Gastrocnemius medialis (tissue), 4 donors: Measurements from ENCODE around the gene CCM2. TPM values are rescaled to one million over a fixed set of nuclear protein-coding genes. Genes with fewer than 3 reads are reported as not detected.
A peak's percentile ranks its signal among the peaks of the same experiment; 100 is the strongest.

Source experiments
- ATAC-seq, 2 donors: fragments of 150-250 bp; one replicate each; pipeline ENCODE4 v1.9.1; 2016
- DNase-seq, 2 donors: peaks; one replicate each; pipeline ENCODE4 v3.0.0-alpha.2; 2019
- H3K27ac ChIP-seq, 4 donors: fragments of 200-600 bp; sonication (generic); 1 replicate in 1 of 4; 2 replicates in 3 of 4; pipeline ENCODE4 v1.5.1; 2016 to 2018; ENCODE audit warnings: mild to moderate bottlenecking in 2 of 4, moderate library complexity in 1 of 4
- H3K27me3 ChIP-seq, 3 donors: fragments of 200-600 bp; sonication (generic) in 2 of 3; 1 replicate in 1 of 3; 2 replicates in 2 of 3; pipeline versions ENCODE4 v1.5.1 to v1.6.0; 2016 to 2019; ENCODE audit warnings: mild to moderate bottlenecking in 1 of 3, moderate library complexity in 1 of 3
- H3K36me3 ChIP-seq, 2 donors: fragments of 200-600 bp; sonication (generic) in 1 of 2; one replicate each; pipeline ENCODE4 v1.5.1; 2017 to 2018
- H3K4me1 ChIP-seq, 2 donors: fragments of 200-600 bp; sonication (generic) in 1 of 2; one replicate each; pipeline ENCODE4 v1.5.1; 2016 to 2017; ENCODE audit warnings: mild to moderate bottlenecking in 2 of 2
- H3K4me3 ChIP-seq, 4 donors: fragments of 200-600 bp; sonication (generic) in 3 of 4; 1 replicate in 1 of 4; 2 replicates in 3 of 4; pipeline ENCODE4 v1.5.1; 2016 to 2019; ENCODE audit warnings: mild to moderate bottlenecking in 2 of 4
- H3K9me3 ChIP-seq, 3 donors: fragments of 200-600 bp; sonication (generic) in 2 of 3; 1 replicate in 1 of 3; 2 replicates in 2 of 3; pipeline ENCODE4 v1.5.1; 2016 to 2019
- POLR2A ChIP-seq, 2 donors: fragments of 450-650 bp; IDR thresholded peaks; one replicate each; pipeline ENCODE4 v1.6.1; 2017; ENCODE audit warnings: antibody characterized with exemption in 2 of 2, mild to moderate bottlenecking in 2 of 2, moderate library complexity in 2 of 2
- in situ Hi-C, 4 donors: fragments of 200-750 bp; cut with MboI; loops; one replicate each; pipeline versions ENCODE4 v1.15.0 to v1.8.0; 2017; ENCODE audit warnings: low sequenced_read_pairs in 4 of 4
- intact Hi-C: fragments of 100-400 bp; cut with DNase I; formaldehyde crosslinking; loops from one replicate; pipeline ENCODE4 v1.15.1; 2023; ENCODE audit warnings: low total_unique reads
- total RNA-seq, 4 donors: library from RNA; depleted of rRNA; stranded (reverse); fragments of >200 nt; gene quantifications; one replicate each; pipeline versions ENCODE4 v1.1.0 to v1.2.3, GENCODE V29; 2016
- TF ChIP-seq, protein P1 (sequence below), 5 experiments: fragments of 450-650 bp in 3 of 5; fragments of 200-600 bp in 2 of 5; sonication (generic) in 2 of 5; IDR thresholded peaks in 4 of 5; conservative IDR thresholded peaks in 1 of 5; 1 replicate in 4 of 5; 2 replicates in 1 of 5; pipeline ENCODE4 v1.5.1; 2016 to 2019; ENCODE audit warnings: antibody characterized with exemption in 5 of 5, mild to moderate bottlenecking in 3 of 5, moderate library complexity in 3 of 5

Gene CCM2
- total RNA-seq, 4 donors from 2014 or later: 37.7 to 61.8 (median 47.4) TPM

DNA sequence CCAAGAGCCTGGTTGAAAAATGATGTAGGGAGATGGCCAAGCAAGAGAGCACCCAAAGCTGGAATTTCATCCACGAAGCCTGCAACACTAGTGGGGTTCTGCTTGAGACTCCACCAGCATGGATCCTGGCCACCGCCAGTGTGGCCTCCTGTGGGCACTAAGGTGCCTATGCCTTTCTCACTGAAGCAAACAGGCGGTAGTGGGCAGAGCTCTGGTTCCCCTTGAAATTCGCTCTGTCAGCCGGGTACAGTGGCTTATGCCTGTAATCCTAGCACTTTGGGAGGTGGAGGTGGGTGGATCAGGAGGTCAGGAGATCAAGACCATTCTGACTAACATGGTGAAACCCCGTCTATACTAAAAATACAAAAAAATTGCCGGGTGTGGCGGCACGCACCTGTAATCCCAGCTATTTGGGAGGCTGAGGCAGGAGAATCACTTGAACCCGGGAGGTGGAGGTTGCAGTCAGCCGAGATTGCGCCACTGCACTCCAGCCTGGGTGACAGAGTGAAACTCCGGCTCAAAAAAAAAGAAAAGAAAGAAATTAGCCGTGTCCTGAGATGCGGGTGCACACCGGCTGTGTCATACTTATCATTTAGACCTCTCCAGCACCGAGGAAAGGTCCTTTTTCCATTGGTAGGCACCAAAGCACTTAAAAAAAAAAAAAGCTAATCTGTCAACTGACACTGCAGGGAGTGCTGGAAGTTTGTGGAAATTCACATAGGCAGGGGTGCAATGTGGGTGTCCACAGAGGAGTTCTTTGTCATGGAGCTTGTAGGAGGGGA is 28.3 kb downstream of the CCM2 start:
- no peak for ATAC-seq
- TF ChIP-seq, protein P1, sequence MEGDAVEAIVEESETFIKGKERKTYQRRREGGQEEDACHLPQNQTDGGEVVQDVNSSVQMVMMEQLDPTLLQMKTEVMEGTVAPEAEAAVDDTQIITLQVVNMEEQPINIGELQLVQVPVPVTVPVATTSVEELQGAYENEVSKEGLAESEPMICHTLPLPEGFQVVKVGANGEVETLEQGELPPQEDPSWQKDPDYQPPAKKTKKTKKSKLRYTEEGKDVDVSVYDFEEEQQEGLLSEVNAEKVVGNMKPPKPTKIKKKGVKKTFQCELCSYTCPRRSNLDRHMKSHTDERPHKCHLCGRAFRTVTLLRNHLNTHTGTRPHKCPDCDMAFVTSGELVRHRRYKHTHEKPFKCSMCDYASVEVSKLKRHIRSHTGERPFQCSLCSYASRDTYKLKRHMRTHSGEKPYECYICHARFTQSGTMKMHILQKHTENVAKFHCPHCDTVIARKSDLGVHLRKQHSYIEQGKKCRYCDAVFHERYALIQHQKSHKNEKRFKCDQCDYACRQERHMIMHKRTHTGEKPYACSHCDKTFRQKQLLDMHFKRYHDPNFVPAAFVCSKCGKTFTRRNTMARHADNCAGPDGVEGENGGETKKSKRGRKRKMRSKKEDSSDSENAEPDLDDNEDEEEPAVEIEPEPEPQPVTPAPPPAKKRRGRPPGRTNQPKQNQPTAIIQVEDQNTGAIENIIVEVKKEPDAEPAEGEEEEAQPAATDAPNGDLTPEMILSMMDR (IDR thresholded peaks at IDR 0.05 in 4 of 5, conservative IDR thresholded peaks at IDR 0.05 in 1 of 5): no peak
- no peak for TF ChIP-seq POLR2A (IDR thresholded peaks at IDR 0.05)
- Histone ChIP-seq H3K36me3 (no peaks in the 10 kb centered on the region), H3K4me1 (peaks cover 2 to 4% of the 10 kb centered on the region in 2 donors), H3K9me3 (no peaks in the 10 kb centered on the region), H3K4me3 (peak overlapping the region in 1 of 4 donors; percentile 5), H3K27me3 (no peaks in the 10 kb centered on the region), H3K27ac (no peak overlapping the region)
- DNase-seq: no peak
- in situ Hi-C loops: no loop called here
- intact Hi-C loops: no loop called here

DNA sequence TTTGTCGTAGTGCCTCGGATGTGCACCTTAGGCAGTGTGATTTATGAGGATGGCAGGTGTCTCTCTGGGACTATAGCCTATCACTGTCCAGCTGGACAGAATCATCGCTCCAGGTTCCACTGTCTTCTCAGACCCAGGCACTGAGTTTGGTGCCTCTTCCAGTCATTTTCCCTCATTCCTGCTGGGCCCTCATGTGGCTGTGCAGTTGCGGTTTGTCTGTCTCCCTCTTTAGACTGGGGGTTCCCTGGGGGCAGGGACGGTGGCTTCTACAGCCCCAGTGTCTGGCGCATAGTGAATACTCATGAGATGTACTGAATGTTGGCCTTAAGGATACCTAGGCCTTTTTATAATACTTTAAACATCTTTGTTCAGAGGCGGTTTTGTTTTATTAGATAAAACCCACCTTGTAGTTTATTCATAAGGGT is 28.9 kb downstream of the CCM2 start:
- TF ChIP-seq POLR2A (IDR thresholded peaks at IDR 0.05): no peak
- TF ChIP-seq, protein P1 (IDR thresholded peaks at IDR 0.05 in 4 of 5, conservative IDR thresholded peaks at IDR 0.05 in 1 of 5): no peak
- intact Hi-C loops: no loop called here
- peaks cover 8 to 10% of the 10 kb centered on the region in 2 donors for H3K4me1 ChIP-seq
- no peaks in the 10 kb centered on the region for H3K9me3 ChIP-seq
- no peaks in the 10 kb centered on the region for H3K36me3 ChIP-seq
- no peak overlapping the region for H3K27ac ChIP-seq
- H3K4me3 ChIP-seq: no peak overlapping the region
- DNase-seq (no peak), ATAC-seq (no peak)
- H3K27me3 ChIP-seq: no peaks in the 10 kb centered on the region
- in situ Hi-C loops: no loop called here

DNA sequence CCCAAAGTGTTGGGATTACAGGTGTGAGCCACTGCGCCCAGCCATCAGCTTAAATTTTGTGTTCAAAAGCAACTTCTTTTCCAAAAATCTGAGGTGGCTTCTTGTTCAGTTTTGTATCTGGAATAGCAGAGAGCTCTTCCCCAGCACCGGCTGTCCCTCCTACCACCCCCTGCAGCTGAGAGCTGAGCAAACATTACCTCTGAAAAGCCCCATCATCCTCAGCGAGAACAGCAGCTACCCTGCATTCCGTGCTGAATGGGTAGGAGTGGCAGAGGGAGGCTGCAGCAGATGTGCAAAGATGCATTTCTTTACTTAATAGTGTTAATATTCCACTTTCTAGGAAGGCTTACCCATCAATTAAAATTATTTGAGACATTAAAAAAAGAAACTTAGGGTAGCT is 31.8 kb downstream of the CCM2 start:
- no peak overlapping the region for H3K27ac ChIP-seq
- no peaks in the 10 kb centered on the region for H3K36me3 ChIP-seq
- H3K9me3 ChIP-seq: no peaks in the 10 kb centered on the region
- in situ Hi-C loops: no loop called here
- intact Hi-C loops: no loop called here
- H3K4me1 ChIP-seq: peaks cover 12% of the 10 kb centered on the region in 2 donors
- TF ChIP-seq POLR2A (IDR thresholded peaks at IDR 0.05): no peak
- TF ChIP-seq, protein P1 (IDR thresholded peaks at IDR 0.05 in 4 of 5, conservative IDR thresholded peaks at IDR 0.05 in 1 of 5): no peak
- H3K27me3 ChIP-seq: no peaks in the 10 kb centered on the region
- ATAC-seq: no peak
- DNase-seq: no peak
- H3K4me3 ChIP-seq: no peak overlapping the region

DNA sequence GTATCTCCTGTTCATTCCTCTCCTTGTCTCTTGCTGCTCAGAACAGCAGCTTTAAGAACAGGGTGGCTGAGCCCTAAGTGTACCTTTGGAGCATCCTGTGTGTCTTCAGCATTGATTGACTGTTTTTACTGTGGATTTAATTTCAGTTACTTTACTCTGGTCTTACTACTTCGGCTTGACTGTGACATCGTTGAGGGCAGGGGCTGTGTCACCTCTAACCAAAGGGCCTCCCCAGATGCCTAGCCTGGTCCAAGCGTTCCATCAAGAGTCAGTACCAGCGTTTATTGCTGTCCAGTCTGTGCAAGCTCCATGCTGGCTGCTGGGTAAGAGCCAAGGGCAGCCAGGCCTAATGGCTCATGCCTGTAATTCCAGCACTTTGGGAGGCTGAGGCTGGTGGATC is 32.4 kb downstream of the CCM2 start:
- Histone ChIP-seq H3K4me3 (no peak overlapping the region), H3K36me3 (no peaks in the 10 kb centered on the region), H3K9me3 (no peaks in the 10 kb centered on the region), H3K27ac (no peak overlapping the region), H3K4me1 (peaks cover 12% of the 10 kb centered on the region in 2 donors), H3K27me3 (no peaks in the 10 kb centered on the region)
- in situ Hi-C loops (no loop called here), intact Hi-C loops (no loop called here)
- TF ChIP-seq, protein P1 (IDR thresholded peaks at IDR 0.05 in 4 of 5, conservative IDR thresholded peaks at IDR 0.05 in 1 of 5): no peak
- TF ChIP-seq POLR2A (IDR thresholded peaks at IDR 0.05): no peak
- ATAC-seq (no peak), DNase-seq (no peak)
